PFSK-1 (cell line): ENCODE results near the gene TCF7L1.

ENCODE experiments used
- FOXP2 ChIP-seq: optimal IDR thresholded peaks from 2 replicates; pipeline ENCODE3; 2011; ENCODE audit warnings: borderline replicate concordance, control low read depth, inconsistent platforms; ENCODE audit not compliant: insufficient read depth; ENCODE audit errors: extremely low read length, extremely low read depth
- POLR2AphosphoS5 ChIP-seq: IDR thresholded peaks from 2 replicates; pipeline ENCODE4 v1.6.1; 2012; ENCODE audit warnings: low read depth, mild to moderate bottlenecking, control low read depth, low read length, moderate library complexity
- REST ChIP-seq, 2 experiments: IDR thresholded peaks; 2 replicates each; pipeline versions ENCODE4 v1.6.1 to v1.8.0; 2011 to 2012; ENCODE audit warnings: low read depth in 2 of 2, low read length in 2 of 2, control low read depth in 1 of 2, inconsistent platforms in 1 of 2, mild to moderate bottlenecking in 1 of 2, moderate library complexity in 1 of 2; ENCODE audit not compliant: insufficient read depth in 1 of 2
- SIN3A ChIP-seq: IDR thresholded peaks from 2 replicates; pipeline ENCODE4 v1.6.1; 2012; ENCODE audit warnings: mild to moderate bottlenecking, low read length, moderate library complexity, borderline replicate concordance; ENCODE audit not compliant: insufficient read depth
- TAF1 ChIP-seq: IDR thresholded peaks from 2 replicates; pipeline ENCODE4 v1.6.1; 2012; ENCODE audit warnings: low read length, control low read depth, borderline replicate concordance; ENCODE audit not compliant: insufficient read depth

TCF7L1 gene

GRCh38 chr2:85178980-85179411, 45.8 kb downstream of the TCF7L1 start:
- TF ChIP-seq SIN3A, result no peak
- TF ChIP-seq TAF1, result no peak
- TF ChIP-seq REST (IDR thresholded peaks at IDR 0.05; ENCODE audit: insufficient read depth in 1 of 2, low read depth in 2 of 2, low read length in 2 of 2), result no peak
- TF ChIP-seq POLR2AphosphoS5, result no peak
- no peak for TF ChIP-seq FOXP2

DNA sequence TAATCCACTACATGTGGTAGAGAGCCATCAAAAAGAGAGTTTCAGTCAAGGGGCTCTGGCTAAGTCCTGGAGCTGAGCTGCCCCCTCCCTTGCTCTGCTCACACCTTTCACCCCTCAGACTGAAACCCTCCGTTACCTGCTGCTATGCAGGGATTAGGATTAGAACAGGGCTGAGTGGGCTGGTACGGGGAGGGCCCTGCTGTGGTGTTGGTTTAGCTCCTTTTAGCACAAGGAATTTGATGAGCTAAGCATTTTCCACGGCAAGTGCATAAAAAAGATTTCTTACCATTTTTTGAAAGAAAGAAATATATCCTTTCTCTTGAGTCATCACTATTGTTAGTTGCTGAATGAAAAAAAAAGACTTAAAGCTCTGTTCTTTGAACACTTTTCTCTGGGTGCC, 46.3 kb downstream of the TCF7L1 start:
- no peak for TF ChIP-seq POLR2AphosphoS5
- no peak for TF ChIP-seq TAF1
- no peak for TF ChIP-seq FOXP2
- no peak for TF ChIP-seq SIN3A
- TF ChIP-seq REST (IDR thresholded peaks at IDR 0.05; ENCODE audit: insufficient read depth in 1 of 2, low read depth in 2 of 2, low read length in 2 of 2), result no peak

- TF ChIP-seq SIN3A (no peak), TAF1 (no peak), FOXP2 (no peak), REST (IDR thresholded peaks at IDR 0.05; ENCODE audit: insufficient read depth in 1 of 2, low read depth in 2 of 2, low read length in 2 of 2) (no peak), POLR2AphosphoS5 (no peak)
These were observed 47.3 kb downstream of the TCF7L1 start for GRCh38 chr2:85180322-85181133.

DNA sequence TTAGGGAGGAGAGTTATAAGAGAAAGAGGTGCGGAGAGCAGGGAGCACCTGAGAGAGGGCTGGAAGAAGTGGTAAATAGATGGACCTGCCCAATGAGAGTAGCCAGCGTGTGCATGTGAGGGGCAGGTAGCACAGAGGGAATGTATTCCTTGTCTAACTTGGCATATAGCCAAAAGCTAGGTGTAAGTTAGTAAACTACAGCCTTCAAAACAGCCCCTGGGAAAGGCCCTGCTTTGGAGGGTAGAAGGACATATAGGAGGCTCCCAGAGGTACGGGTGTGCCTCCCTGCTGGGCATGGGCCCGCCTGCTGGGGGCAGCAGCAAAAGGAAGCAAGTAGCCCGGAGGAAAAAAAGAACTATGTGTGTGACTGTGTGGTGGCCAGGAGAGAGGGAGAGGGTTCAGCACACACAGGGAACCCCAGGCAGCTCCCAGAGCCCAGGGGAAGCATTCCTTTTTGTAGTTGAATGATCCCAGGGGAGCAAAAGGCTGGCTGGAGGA, 48.0 kb downstream of the TCF7L1 start:
- no peak for TF ChIP-seq SIN3A
- TF ChIP-seq TAF1, result no peak
- no peak for TF ChIP-seq POLR2AphosphoS5
- no peak for TF ChIP-seq REST (IDR thresholded peaks at IDR 0.05; ENCODE audit: insufficient read depth in 1 of 2, low read depth in 2 of 2, low read length in 2 of 2)
- no peak for TF ChIP-seq FOXP2
